SK-N-DZ (cell line): ENCODE results near the gene ZFTA. TPM values are rescaled to one million over a fixed set of nuclear protein-coding genes. Genes with fewer than 3 reads are reported as not detected.
"Not testable (repeated sequence)": the region's sequence is repeated elsewhere in the genome, so short reads cannot be mapped to it uniquely, and the experiment has no call there.

ENCODE experiments used
- DNase-seq: peaks from one replicate; pipeline ENCODE4 v3.0.0-alpha.2; 2015; ENCODE audit warnings: low spot score
- polyA plus RNA-seq, 2 experiments: library from polyadenylated mRNA; depleted of rRNA; stranded (reverse); fragments of >200 nt; gene quantifications; 2 replicates each; pipeline ENCODE4 v1.2.3, GENCODE V29; 2014

The ZFTA gene
- 29.5 and 41.1 TPM in 2 replicates for polyA plus RNA-seq (2014; cell fraction: cytosol; rRNA removed)
- 43.1 and 44.1 TPM in 2 replicates for polyA plus RNA-seq (2014; cell fraction: nucleus; rRNA removed)

GRCh38 chr11:63768237-63769041 is at the start of gene ZFTA:
TSS of gene ZFTA (minus strand) at chr11:63768775. CDS start at chr11:63768622, 153 bp downstream.
- DNase-seq = peak; percentile 76

GRCh38 chr11:63817758-63818498 is 49.4 kb upstream of the ZFTA start:
- no peak for DNase-seq

- no peak for DNase-seq
Observed at GRCh38 chr11:63816732-63817131, 48.2 kb upstream of the ZFTA start.

GRCh38 chr11:63816166-63816565 is 47.6 kb upstream of the ZFTA start:
- no peak for DNase-seq

- no peak for DNase-seq
Observed at GRCh38 chr11:63814383-63814736, 45.8 kb upstream of the ZFTA start.

- peak; percentile 55 for DNase-seq
Observed at GRCh38 chr11:63813563-63814382, 45.2 kb upstream of the ZFTA start.

- DNase-seq = peak; percentile 71
Observed at GRCh38 chr11:63813035-63813562, 44.5 kb upstream of the ZFTA start, which contains the start of gene SPINDOC. TSS of gene SPINDOC (plus strand) at chr11:63813456. CDS start at chr11:63813687, 231 bp downstream.

GRCh38 chr11:63811522-63811921 is 42.9 kb upstream of the ZFTA start:
- no peak for DNase-seq

- not testable (repeated sequence) for DNase-seq
Observed at GRCh38 chr11:63810383-63810782, 41.8 kb upstream of the ZFTA start.

GRCh38 chr11:63805844-63806415 is 37.4 kb upstream of the ZFTA start:
- DNase-seq = no peak

- no peak for DNase-seq
Observed at GRCh38 chr11:63804259-63804658, 35.7 kb upstream of the ZFTA start.

GRCh38 chr11:63802637-63803414 is 34.3 kb upstream of the ZFTA start:
- peak; percentile 78 for DNase-seq

GRCh38 chr11:63800921-63801320 is 32.3 kb upstream of the ZFTA start:
- DNase-seq = no peak

GRCh38 chr11:63795066-63795465 is 26.5 kb upstream of the ZFTA start:
- no peak for DNase-seq

- no peak for DNase-seq
Observed at GRCh38 chr11:63793161-63793560, 24.6 kb upstream of the ZFTA start.

GRCh38 chr11:63791495-63792167 is 23.1 kb upstream of the ZFTA start:
- DNase-seq = no peak

GRCh38 chr11:63785823-63786222 is 17.2 kb upstream of the ZFTA start:
- DNase-seq = no peak

- DNase-seq = no peak
Observed at GRCh38 chr11:63783925-63784592, 15.5 kb upstream of the ZFTA start.

GRCh38 chr11:63782749-63783148 is 14.2 kb upstream of the ZFTA start:
- DNase-seq = no peak
